DMS114 treated with DMSO at 0.1 percent for 48 hours (cell line): ENCODE results near the gene CCDC80.

Experiments used
- DNase-seq: peaks from one replicate; lab custom pipeline; 2025; ENCODE audit not compliant: unreplicated experiment; lab: John Stamatoyannopoulos, UW

CCDC80 gene

DNA sequence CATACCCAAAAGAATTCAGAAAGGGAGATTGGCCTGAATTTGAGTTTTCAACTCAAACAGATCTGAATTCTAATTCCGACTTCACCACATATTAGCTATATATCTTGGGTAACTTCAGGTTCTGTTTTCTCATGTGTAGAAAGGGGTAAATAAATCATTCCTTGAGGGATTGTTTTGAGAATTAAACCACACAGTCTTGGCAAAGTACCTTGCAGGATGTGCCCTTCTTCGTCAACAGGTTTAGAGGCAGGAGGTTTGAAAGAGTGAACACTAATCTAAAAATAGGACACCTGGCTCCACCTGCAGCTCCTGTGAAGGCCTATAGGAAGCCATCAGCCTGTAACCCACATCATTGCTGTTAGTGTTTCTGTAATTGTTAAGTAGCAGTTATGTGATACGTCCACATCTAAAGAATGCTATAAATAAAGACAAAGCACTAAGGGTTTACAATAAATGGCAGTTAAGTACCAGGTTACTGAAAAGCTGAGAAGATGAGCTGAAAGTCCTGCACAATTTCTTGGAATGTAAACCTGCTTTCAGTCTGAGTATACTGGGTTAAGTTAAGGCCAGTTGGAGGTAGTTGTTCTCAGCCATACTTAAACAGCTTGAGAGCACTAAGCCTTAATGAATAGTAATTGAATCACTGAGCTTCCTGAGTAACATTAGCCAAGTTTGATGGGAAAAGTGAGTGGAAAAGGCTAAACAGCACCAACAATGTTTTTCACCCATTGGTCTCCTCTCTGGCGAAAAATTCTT lies 6.0 kb downstream of the CCDC80 start:
- no peak for DNase-seq

DNA sequence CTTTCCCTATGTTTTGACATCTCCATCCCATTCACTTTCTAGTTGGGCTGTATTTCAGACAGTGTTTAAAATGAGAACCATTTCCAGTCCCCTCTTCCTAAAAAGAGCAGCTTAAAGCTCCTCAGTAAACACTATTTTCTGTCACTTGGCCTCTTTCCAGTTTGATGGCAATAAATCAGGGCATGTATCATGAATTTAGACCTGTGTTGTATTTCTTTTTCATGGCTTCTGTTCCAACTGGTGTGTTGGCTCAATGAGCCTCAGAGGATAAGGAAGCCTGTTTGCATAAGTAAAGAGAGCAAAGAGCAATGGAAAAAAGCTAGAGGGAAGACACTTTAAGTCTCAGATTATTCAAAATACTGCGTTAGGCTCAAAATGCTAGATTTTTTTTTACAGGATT lies 7.2 kb downstream of the CCDC80 start:
- no peak for DNase-seq

DNA sequence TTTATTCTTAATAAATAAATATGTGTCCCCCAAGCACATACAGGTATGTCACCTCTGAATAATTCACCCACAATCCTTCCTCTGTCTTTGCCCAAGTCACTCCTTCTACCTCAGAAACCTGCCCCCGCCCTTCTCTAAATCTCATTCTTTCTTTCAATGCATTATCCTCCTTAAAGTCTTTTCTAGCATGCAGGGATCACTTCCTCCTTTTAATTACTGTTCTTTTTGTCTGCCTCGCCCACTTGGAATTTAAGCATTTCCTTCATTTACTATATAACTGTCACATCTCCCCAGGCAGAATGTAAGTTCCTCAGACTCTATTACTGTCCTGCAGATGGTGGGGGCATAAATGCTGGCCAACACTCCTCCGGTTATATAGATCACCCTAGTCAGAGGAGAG lies 7.8 kb downstream of the CCDC80 start:
- DNase-seq, result no peak

DNA sequence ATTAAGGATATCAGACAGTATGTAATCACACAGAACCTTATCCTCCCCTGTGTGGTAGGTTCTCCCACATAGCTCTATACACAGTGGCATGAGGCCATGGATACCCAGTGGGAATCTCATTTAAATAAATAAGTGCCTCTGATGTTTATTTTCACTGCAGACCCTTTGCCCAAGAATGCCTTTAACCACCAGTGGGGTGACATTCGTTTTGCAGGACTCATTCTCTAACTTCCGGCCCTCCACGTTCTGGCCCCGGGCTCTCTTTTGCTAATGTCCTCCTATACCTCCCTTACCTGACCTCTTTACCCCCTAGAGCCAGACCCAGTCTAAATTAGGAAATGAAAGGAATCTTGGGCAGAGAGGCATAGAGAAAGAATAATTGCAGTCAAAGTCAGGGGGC lies 8.3 kb downstream of the CCDC80 start:
- no peak for DNase-seq

DNA sequence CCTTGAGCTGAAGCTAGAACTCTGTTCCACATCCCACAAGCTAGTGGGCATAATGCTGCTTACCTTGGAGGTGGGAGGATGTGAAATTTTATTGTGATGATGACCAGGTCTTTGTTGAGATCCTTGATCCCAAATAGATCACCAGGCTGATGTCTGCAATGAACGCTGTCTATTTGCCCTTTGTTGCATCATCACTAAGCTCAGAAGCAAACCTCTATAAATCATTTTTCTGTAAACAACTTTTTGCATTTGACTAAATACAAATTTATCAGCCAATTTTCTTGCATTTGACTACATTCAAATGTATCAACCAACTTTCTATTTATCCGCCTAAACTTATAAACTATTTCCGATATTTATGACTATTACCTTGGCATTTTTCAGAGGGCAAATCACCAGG lies 9.7 kb downstream of the CCDC80 start:
- DNase-seq, result no peak

DNA sequence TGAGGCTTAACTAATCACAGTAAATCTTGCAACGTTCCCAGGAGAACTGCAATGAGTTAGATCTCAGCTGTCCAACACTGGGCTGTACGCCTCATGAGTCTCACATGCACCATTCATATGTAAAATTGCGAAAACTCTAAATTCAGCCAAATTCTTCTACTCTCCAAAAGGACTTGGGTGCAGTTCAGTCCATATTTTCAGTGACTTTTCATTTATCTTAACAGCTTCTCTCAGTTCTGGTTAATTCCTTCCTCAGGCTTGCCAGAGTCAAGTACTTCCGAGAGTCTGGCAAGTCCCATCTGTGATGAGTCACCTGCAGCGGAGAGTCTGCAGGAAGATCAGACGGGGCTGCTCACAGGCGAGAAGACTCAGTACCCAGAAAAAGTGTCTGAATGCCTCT lies 11.5 kb downstream of the CCDC80 start:
- DNase-seq, result no peak

DNA sequence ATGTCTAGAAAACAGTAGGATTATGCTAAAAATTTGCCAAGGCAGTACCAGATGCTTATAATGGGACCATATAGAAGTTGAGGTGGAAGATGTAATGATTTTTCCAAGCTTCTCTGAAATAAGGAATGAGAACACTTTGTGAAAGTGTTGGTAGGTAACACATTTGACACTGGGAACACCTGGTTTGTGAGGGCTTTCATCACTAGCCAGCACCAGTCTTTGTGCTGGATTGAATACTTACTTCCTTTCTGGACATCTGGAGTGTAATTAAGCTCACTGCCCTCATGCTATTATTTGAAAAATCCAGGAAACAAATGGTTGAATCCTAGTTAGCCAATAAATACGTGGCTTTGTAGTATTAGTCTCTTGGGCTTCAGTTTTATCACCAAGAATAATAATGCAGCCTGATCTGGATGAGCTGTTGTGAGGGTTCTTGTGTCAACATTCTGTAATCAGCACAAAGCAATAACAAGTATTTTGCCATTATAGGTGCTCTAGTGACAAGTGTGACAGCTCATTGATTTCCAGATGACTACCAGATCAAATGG lies 12.9 kb downstream of the CCDC80 start:
- no peak for DNase-seq

DNA sequence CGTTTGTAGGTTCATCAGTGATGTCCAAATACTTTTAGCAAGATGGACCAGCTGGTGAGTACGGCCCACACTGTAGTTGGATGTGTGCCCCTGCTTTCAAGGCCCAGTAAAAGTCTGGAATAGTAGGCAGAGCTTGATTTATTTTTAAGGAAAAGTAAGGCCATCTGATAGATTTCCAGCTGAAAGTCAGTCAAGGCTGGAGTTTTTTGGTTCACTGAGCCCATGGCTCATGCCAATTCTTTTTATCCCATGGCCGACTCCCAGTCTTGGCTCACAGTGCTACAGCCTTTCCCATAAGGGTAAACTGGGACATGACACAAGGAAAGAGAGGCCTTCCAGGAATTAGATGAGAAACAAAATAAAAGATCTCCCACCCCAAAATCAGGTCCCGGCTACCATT lies 13.5 kb downstream of the CCDC80 start:
- DNase-seq, result no peak

DNA sequence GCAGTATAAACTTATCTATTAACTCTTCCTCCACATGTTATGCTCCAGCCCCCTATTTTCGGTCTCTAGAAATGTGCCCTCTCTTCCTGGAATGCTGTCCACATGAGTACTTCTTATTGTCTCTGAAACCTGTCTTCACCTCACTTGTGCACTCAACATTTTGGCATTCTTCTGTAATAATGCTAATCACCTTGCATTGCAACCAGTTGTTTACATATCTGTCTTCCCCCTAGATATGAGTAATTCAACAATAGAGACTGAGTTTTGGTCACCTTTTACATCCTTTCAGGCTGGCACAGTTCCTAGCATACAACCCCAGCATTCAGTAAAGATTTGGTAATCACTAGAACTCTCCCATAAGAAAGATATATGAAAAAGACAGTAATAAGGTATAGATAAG lies 17.2 kb downstream of the CCDC80 start:
- DNase-seq, result no peak

DNA sequence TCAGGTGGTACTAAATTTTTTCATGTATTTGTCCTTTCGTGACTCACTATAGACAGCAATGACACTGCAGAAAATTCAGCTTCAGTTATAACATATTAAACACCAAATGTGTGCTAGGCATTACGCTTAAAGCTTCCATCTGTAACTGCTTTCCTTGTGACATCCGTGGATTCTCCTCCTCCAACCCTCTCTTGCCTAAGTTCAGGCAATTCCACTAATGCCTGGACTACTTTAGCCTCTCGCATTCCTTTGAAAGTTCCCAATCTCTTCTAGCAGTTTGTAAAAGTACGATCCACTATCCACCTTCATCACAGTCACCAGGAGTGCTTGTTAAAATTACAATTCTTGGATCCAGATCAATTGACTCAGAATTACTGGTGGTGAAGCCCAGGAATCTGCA lies 17.7 kb downstream of the CCDC80 start:
- no peak for DNase-seq

DNA sequence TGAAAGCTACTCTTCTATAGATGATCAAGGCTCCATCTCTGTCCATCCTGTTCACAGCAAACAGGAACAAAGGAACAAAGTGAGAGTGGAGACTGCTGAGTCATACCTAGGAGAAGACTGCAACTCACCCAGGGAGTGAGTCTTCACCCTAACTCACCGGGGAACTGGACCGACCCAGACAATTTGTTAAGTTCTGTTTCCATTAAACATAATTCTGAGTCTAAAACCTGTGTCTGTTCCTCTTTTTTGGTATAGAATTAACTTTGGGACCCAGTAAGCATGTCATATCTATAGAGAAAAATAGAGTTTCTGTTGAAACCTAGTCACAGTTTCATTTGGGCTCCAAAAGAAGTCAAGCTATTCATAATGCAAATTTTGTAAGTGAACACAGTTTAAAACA lies 21.6 kb downstream of the CCDC80 start:
- no peak for DNase-seq

DNA sequence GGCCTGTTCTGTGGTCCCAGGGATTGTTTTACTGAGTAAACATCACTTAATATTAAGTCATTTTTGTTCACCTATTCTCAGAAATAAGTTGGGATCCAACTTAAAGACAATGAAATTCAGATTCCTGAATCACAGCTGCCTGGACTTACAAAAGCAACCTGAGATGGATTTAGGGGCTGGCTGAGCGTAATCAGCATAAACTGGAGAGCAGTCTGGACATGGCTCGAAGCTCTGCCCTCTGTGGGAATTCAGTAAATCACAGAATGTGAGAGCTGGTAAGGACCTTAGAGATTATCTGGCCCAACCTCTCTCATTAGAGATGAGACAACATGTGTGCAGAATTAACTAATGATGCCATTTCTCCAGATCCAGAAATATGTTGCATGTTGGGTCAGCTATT lies 23.7 kb downstream of the CCDC80 start:
- DNase-seq, result no peak

DNA sequence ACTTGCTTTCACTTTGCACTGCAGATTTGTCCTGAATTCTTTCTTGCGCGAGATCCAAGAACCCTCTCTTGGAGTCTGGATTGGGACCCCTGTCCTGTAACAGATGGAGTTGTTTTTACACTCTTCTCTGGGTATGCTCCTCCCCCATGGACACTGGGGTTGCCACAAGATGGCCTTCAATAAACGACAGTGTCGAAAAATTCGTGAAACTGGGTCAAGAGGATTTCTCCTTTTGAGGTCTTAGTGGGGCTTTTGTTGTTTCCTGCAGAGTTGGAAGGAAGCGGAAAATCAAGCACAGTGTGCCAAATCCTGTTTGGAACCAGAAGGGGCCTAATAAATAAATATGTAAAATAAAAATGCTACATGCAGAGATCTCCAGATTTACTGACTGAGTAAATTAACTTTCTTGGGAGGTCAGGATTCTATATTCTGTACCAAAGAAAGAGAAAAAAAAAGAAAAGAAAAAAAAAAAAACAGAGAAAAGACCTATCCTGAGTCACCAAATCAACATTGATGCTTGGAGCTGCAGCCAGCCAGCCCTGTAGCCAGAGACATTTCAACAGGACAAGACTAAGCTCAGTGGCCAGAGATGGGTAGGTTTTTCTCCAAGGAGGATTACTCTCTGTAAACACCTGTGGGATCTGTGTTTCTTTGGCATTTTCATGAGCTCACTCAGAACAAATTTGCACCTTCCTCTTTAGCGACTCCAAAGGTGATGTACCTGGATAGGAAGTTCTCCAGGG lies 24.8 kb downstream of the CCDC80 start:
- no peak for DNase-seq

DNA sequence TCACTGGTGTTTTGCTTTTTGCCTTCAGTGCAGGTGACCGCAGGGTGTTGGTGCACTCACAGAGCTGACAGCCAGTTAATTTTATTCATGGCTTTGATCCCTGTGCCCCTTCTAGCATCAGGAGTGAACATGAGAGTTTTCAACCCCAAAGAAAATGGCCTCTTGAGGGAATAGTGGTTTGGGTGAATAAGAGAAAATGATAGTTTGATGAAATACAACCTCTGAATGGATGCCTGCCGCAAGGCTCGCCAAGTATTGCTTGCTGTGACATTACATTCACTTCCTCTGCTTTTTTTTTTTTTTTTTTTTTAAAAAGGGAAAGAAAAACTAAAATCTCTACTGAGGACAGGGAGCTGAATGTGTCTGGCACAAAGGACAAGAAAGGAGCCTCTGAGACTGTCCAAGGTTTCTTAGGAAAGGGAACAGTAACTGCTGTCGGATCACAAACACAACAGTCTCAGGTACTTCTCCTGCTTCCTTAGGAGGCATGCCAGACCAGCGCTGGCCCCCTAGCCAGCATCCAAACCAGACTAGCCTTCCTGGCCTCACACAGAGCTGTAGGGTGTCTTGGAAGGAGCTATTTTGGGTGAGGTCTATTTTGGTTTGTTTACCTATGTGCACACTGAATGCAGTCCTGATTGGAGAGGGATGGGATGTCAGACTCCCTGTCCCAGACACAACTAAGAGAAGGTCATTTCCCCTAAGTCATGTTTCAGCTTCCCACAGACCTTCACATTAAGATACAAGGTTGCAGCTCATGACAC lies 29.0 kb downstream of the CCDC80 start:
- no peak for DNase-seq

DNA sequence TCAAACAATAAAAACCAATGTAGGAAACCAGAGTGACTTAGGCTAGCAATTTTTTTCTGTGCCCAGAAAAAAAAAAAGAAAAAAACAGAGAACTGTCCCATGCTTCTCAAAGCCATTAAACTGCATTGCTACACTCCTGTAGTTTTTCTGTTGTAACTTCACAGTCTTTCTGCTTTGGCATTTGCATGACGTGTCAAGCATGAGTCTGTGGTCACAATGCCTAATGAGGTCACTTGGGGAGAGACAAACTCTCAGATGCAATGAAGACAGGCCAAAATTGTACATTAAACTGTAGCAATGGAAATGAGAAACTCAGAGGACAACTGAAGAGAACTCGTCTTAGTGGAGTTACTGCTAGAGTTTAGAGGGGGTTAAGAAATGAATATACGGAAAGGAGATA lies 30.8 kb downstream of the CCDC80 start:
- DNase-seq, result no peak

DNA sequence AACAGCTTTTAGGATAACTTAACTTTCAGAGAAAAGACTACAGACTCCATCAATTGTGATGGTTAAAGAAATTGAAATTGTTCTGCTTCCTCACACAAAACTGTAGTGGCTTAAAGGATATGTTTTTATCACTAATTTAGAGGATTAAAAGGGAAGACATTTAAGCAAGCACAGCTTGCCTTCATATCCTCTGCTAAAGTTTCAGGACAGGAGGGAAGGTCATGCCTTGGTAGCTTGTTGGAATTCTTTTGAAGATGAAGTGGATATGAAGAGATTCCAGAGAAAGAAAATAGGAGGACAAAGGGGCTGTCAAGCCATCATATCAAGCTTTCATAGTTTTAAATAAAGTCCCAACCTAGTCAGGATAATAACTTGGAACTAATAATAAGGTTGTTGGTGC lies 33.1 kb downstream of the CCDC80 start:
- no peak for DNase-seq

DNA sequence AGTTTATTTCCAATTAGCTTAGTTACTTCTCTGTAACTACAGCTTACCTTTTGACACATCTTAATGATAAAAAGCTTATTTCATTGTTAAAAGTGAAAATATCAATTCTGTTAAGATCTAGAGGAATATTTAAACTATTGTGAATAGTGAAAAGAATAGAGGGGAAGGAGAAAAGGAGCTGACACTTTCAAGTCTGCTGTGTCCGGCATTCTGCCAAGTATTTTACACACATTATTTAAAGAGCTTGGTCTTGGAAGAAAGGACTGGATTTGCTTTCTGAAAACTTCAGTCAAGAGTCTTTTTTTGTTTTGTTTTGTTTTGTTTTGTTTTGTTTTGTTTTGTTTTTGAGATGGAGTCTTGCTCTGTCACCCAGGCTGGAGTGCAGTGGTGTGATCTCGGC lies 34.8 kb downstream of the CCDC80 start:
- DNase-seq, result no peak

DNA sequence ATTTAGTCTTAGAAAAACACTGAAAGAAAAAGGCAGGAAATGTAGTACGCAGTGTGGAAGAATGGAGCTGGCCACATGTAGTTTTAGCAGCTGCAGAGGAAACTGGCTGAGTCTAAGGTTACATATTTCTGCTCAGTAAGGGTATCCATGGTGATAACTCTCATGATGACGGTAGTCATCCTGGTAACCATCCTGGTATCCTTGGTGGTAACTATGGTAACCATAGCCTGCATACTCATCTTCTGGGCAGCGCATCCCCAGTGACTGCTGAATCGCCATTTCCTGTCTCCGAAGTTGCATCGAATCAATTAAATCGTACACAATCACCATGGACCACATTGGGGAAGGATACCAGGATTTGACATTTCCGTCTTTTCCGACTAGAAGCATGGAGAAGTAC lies 35.7 kb downstream of the CCDC80 start:
- DNase-seq, result no peak

DNA sequence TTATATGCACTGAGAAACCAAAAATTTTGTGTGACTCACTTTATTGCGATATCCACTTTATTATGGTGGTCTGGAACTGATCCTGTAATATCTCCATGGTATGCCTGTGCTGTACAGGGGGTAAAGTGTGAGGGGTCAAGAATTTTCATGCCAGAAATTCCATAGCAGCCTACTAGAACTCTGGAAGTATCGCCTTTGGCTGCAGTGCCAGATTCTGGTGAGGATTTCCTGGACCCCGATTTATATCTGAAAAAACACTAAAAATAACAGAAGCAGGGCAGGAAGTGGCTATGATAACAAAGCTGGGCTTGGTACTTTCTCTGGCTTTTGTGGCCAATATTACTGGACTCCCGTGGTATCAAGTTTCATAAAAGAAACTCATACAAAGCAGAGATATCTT lies 36.4 kb downstream of the CCDC80 start:
- DNase-seq, result no peak

DNA sequence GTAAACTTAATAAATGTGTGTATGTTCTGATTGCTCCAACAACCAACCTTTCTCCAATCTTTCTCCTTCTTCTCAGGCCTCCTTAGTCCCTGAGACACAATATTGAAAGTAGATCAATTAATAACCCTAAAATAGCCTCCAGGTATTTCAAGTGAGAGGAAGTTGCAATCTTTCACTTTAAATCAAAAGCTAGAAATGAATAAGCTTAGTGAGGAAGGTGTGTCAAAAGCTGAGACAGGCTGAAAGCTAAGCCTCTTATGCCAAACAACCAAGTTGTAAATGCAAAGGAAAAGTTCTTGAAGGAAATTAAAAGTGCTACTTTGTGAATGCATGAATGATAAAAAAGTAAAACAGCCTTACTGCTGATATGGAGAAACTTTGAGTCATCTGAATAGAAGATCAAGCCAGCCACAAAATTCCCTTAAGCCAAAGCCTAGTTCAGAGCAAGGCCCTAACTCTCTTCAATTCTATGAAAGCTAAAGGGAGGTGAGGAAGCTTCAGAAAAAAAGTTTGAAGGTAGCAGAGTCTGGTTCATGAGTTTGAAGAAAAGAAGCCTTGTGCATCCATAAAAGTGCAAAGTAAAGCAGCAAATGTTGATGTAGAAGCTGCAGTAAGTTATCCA lies 38.6 kb downstream of the CCDC80 start:
- DNase-seq, result no peak

DNA sequence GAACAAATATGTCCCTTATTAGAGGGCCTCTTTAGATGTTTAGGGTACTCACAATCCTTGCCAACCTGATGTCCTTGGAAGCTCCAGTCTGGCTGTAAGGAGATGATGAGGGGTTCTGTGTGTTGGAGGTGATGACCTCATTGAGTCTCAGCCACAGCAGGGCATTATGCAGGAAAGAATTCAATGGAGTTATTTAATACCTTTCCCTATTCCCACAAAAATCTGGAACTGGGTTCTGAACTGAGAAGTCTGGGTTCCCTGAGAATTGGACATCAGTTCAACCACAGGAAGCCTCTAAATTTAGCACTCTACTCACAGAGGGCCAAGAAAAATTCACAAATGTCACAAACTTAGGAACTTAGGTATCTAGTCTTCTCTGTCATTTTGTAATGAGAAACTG lies 42.2 kb downstream of the CCDC80 start:
- no peak for DNase-seq
